Neural cell (in vitro differentiated cells): ENCODE results near the gene ADAMTS2.

Experiments
- CTCF ChIP-seq: fragments of 450-650 bp; IDR thresholded peaks from 2 replicates; pipeline ENCODE4 v1.5.1; 2014; ENCODE audit warnings: antibody characterized with exemption, mild to moderate bottlenecking, moderate library complexity; ENCODE audit not compliant: poor library complexity, severe bottlenecking
- EZH2 ChIP-seq: fragments of 200-600, 300-800 bp; shearing (Covaris generic), sonication (generic); IDR thresholded peaks from 2 replicates; pipeline ENCODE4 v1.6.1; 2014; ENCODE audit warnings: antibody characterized with exemption, low read length, borderline replicate concordance, mild to moderate bottlenecking; ENCODE audit not compliant: insufficient read depth, poor library complexity, severe bottlenecking
- MXI1 ChIP-seq: fragments of 450-650 bp; conservative IDR thresholded peaks from 2 replicates; pipeline ENCODE4 v1.6.1; 2014; ENCODE audit warnings: antibody characterized with exemption, mild to moderate bottlenecking; ENCODE audit not compliant: poor library complexity, severe bottlenecking

- TF ChIP-seq MXI1 (no peak), EZH2 (no peak), CTCF (no peak)
Measured at GRCh38 chr5:179374506-179375235, 29.4 kb upstream of the ADAMTS2 start.
